LNCaP clone FGC (cell line): ENCODE measurements around the gene ANKRD65.
"Not testable (repeated sequence)": the region's sequence is repeated elsewhere in the genome, so short reads cannot be mapped to it uniquely, and the experiment has no call there.

ENCODE experiments used
- DNase-seq: peaks from one replicate; pipeline ENCODE4 v3.0.0-alpha.2; 2011; ENCODE audit warnings: low read depth
- H3K4me3 ChIP-seq: 2 replicates; pipeline ENCODE4 v1.5.1; 2011; ENCODE audit warnings: mild to moderate bottlenecking, low read depth, low read length, control low read depth
- TF ChIP-seq, protein P1 (sequence below): IDR thresholded peaks from 2 replicates; pipeline ENCODE4 v1.5.1; 2012; ENCODE audit warnings: mild to moderate bottlenecking; ENCODE audit not compliant: control insufficient read depth, insufficient read depth; ENCODE audit errors: extremely low read depth

ANKRD65 gene

DNA sequence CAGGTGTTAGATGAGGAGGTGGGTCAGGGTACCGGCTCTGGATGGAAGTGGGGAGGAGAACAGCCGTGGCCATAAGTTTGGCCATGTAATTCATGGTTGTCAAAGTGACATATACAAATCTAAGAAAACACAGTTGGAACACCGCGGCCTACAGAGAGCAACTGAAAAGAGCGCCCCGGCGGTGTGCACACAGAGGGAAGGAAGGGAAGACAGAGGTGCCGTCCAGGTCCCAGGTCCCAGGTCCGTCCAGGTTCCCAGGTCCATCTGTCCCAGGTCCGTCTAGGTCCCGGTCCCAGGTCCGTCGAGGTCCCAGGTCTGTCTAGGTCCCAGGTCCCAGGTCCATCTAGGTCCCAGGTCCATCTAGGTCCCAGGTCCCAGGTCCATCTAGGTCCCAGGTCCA lies 9.4 kb downstream of the ANKRD65 start:
- H3K4me3 ChIP-seq = no peak overlapping the region
- no peak for DNase-seq
- TF ChIP-seq, protein P1, sequence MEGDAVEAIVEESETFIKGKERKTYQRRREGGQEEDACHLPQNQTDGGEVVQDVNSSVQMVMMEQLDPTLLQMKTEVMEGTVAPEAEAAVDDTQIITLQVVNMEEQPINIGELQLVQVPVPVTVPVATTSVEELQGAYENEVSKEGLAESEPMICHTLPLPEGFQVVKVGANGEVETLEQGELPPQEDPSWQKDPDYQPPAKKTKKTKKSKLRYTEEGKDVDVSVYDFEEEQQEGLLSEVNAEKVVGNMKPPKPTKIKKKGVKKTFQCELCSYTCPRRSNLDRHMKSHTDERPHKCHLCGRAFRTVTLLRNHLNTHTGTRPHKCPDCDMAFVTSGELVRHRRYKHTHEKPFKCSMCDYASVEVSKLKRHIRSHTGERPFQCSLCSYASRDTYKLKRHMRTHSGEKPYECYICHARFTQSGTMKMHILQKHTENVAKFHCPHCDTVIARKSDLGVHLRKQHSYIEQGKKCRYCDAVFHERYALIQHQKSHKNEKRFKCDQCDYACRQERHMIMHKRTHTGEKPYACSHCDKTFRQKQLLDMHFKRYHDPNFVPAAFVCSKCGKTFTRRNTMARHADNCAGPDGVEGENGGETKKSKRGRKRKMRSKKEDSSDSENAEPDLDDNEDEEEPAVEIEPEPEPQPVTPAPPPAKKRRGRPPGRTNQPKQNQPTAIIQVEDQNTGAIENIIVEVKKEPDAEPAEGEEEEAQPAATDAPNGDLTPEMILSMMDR = no peak

DNA sequence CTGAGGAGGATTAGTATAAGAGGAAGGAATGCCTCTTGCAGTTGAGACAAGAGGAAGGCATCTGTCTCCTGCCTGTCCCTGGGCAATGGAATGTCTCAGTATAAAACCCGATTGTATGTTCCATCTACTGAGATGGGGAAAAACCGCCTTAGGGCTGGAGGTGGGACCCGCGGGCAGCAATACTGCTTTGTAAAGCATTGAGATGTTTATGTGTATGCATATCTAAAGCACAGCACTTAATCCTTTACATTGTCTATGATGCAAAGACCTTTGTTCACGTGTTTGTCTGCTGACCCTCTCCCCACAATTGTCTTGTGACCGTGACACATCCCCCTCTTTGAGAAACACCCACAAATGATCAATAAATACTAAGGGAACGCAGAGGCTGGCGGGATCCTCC lies 10.8 kb downstream of the ANKRD65 start:
- DNase-seq = not testable (repeated sequence)

DNA sequence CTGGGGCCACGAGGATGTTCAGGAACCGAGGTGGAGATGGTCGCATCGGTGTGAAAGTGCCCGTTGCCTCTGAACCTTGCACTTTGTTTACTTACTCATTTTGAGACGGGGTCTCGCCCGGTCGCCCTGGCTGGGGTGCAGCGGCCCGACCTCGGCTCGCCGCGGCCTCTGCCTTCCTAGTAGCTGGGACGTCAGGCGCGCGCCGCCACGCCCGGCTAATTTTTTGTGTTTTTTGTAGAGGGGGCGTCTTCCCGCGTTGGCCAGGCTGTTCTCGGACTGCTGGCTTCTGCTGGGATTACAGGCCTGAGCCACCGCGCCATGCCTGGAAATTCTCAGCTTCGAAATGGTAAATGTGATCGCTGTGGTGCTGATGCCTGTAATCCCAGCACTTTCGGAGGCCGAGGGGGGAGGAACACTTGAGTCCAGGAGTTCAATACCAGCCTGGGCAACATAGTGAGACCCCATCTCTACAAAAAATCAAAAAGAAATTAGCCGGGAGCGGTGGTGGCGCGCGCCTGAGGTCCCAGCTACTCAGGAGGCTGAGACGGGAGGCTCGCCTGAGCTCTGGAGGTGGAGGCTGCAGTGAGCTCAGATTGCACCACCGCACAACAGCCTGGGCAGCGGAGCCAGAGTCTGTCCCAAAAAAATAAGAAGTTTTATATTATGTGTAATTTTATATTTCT lies 13.3 kb downstream of the ANKRD65 start:
- no peak for DNase-seq
- H3K4me3 ChIP-seq = peak overlapping the region; percentile 98
- TF ChIP-seq, protein P1 = no peak

More for the DNA sequence above, 10.8 kb downstream of the ANKRD65 start:
- not testable (repeated sequence) for H3K4me3 ChIP-seq

DNA sequence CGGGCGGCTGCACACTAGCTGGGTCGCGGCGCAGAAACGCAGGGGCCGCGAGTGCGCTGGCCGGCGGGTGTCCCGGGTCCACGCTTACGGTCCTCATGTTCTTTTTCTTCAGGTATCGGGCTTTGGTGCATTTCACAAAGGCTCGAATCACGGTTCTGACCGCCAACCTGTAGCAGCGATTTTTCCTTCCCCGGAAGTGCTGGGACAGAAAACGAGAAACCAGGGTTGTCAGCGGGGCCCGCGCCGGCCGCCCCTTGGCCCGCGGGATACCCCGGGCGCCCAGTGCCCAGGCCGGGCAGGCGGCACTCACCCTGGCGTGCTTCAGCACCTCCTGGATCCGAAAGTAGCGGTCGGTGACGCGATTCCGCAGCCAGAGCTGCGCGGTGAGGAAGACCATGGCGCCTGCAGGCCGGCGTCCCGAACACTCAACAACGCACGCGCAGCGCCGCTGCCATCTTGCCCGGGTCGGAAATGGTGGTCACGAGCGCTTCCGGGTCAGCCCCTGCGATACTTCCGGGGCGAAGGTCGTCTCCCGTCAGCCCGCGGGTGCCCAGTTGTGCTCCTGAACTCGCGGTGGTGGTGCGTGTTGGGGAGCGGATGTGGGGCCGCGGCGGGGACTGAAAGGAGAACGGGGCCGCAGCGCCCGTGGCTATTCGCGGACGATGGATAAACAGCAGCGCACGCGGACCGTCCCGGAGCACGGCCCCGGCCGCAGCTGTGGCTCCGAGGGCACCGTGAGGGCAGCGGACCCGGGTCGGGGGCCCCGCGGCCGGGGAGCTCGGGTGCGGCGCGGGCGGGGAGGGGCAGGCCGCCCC lies 14.0 kb downstream of the ANKRD65 start, which contains the start of gene MRPL20:
TSS of gene MRPL20 (minus strand) at position 473 of the 815 bp plus-strand sequence. CDS start at position 397, 76 bp downstream.
- TF ChIP-seq, protein P1 = no peak
- peak within 1 kb of the TSS; percentile 98 for H3K4me3 ChIP-seq
- DNase-seq = peak; percentile 64

DNA sequence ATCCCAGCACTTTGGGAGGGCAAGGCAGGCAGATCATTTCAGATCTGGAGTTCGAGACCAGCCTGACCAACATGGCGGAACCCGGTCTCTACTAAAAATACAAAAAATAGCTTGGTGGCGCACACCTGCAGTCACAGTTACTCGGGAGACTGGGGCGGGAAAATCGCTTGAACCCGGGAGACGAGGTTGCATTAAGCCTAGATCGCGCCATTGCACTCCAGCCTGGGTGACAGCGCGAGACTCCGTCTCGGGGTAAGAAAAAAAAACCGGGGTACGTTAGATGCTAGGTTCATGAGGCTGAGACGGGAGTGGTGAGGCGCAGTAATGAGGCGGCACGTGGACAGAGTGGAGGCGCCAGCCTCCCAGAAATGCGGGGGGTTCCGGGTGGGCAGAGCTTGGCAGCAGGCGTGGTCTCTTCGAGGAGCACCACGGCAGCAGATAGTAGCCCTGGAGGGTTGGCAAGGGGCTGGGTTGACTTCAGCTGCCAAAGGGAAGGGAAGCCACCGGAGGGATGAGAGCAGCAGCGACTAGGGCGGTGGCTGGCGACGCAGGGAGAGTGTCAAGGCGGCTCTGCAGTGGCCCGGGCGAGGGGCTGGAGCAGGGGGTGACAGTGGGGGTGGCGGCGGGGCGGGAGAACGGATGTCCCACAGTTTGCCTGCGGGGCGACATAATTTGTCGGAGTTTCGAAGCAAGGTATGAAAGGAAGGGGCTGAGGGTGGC lies 14.8 kb downstream of the ANKRD65 start:
- DNase-seq = no peak
- TF ChIP-seq, protein P1 = no peak

DNA sequence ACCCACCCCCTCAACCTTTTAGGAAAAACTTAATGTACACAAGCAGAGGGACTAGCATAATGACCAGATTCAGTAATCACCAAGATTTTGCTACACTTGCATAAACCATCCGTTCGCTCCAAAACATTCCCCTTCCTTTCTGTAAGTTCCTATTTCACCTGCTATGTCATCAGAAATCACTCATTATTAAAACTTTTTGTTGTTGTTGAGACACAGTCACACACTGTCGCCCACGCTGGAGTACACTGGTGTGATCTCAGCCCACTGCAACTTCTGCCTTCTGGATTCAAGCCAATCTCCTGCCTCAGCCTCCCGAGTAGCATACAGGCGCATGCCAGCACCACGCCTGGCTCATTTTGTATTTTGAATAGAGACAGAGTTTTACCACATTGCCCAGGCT lies 17.4 kb downstream of the ANKRD65 start:
- no peak overlapping the region for H3K4me3 ChIP-seq
- TF ChIP-seq, protein P1 = no peak
- no peak for DNase-seq

More for the DNA sequence above, 14.8 kb downstream of the ANKRD65 start:
- H3K4me3 ChIP-seq = peak overlapping the region; percentile 98

DNA sequence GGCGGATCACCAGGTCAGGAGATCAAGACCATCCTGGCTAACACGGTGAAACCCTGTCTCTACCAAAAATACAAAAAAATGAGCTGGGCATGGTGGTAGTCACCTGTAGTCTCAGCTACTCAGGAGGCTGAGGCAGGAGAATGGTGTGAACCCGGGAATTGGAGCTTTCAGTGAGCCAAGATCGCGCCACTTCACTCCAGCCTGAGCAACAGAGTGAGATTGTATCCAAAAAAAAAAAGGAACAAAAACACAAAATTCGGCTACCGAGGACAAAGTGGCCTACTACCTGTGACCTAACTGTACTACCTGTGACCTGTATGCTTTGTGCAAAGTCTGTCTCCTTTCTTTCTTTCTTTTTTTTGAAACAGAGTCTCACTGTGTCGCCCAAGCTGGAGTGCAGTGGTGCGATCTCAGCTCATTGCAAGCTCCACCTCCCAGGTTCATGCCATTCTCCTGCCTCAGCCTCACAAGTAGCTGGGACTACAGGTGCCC lies 18.1 kb downstream of the ANKRD65 start:
- not testable (repeated sequence) for DNase-seq, H3K4me3 ChIP-seq
